GM12878 (cell line): ENCODE data around the gene FUT8. TPM values are rescaled to one million over a fixed set of nuclear protein-coding genes. Genes with fewer than 3 reads are reported as not detected.

Source experiments
- BCL11A ChIP-seq: IDR thresholded peaks from 2 replicates; pipeline ENCODE4 v1.6.1; 2011; ENCODE audit warnings: low read depth, low read length
- CBFB ChIP-seq: IDR thresholded peaks from 2 replicates; pipeline ENCODE4 v1.6.1; 2016; ENCODE audit warnings: antibody characterized with exemption, low read depth
- CEBPB ChIP-seq, 2 experiments: fragments of 150-350 bp in 1 of 2; IDR thresholded peaks; 2 replicates each; pipeline ENCODE4 v1.6.1; 2012 to 2014; ENCODE audit warnings: low read depth in 2 of 2, low read length in 2 of 2, borderline replicate concordance in 1 of 2, inconsistent platforms in 1 of 2
- CREB1 ChIP-seq: IDR thresholded peaks from 2 replicates; pipeline ENCODE4 v1.6.1; 2012; ENCODE audit warnings: low read depth, mild to moderate bottlenecking, inconsistent platforms
- ETV6 ChIP-seq, 2 experiments: fragments of 450-650 bp in 1 of 2; IDR thresholded peaks in 1 of 2; conservative IDR thresholded peaks in 1 of 2; 2 replicates each; pipeline ENCODE4 v1.6.1; 2014; ENCODE audit warnings: antibody characterized with exemption in 1 of 2, borderline replicate concordance in 1 of 2, low read depth in 1 of 2, mild to moderate bottlenecking in 1 of 2, moderate library complexity in 1 of 2
- GATAD2B ChIP-seq: fragments of 450-650 bp; conservative IDR thresholded peaks from 2 replicates; pipeline ENCODE4 v1.6.1; 2017; ENCODE audit warnings: low read depth, mild to moderate bottlenecking, moderate library complexity
- MEF2B ChIP-seq: fragments of 450-650 bp; IDR thresholded peaks from 2 replicates; pipeline ENCODE4 v1.6.1; 2018; ENCODE audit warnings: mild to moderate bottlenecking, moderate library complexity; ENCODE audit not compliant: partially characterized antibody, poor library complexity, severe bottlenecking
- POLR2AphosphoS5 ChIP-seq: IDR thresholded peaks from 2 replicates; pipeline ENCODE4 v1.6.1; 2011; ENCODE audit warnings: mild to moderate bottlenecking, low read length, inconsistent platforms
- TCF12 ChIP-seq: IDR thresholded peaks from 2 replicates; pipeline ENCODE4 v1.6.1; 2011; ENCODE audit warnings: low read depth, mild to moderate bottlenecking, low read length
- YBX1 ChIP-seq: fragments of 450-650 bp; IDR thresholded peaks from 2 replicates; pipeline ENCODE4 v1.6.1; 2016; ENCODE audit warnings: antibody characterized with exemption
- ZBED1 ChIP-seq: IDR thresholded peaks from 2 replicates; pipeline ENCODE4 v1.6.1; 2016; ENCODE audit warnings: borderline replicate concordance
- ZNF217 ChIP-seq: fragments of 450-650 bp; IDR thresholded peaks from 2 replicates; pipeline ENCODE4 v1.6.1; 2017; ENCODE audit warnings: antibody characterized with exemption, mild to moderate bottlenecking
- ZNF24 ChIP-seq: fragments of 450-650 bp; IDR thresholded peaks from 2 replicates; pipeline ENCODE4 v1.6.1; 2017; ENCODE audit warnings: antibody characterized with exemption, mild to moderate bottlenecking
- ZNF622 ChIP-seq: fragments of 450-650 bp; IDR thresholded peaks from 2 replicates; pipeline ENCODE4 v1.6.1; 2017; ENCODE audit warnings: mild to moderate bottlenecking, inconsistent platforms
- polyA plus RNA-seq, 11 experiments: library from polyadenylated mRNA; depleted of rRNA in 4 of 11; unstranded in 6 of 11; stranded (reverse) in 5 of 11; fragments of >200 nt; fragmentation: Nextera tagmentation in 4 of 11; fragmentation: Illumina TruSeq in 1 of 11; extraction: Ambion mirVana in 4 of 11; extraction: Trizol in 1 of 11; gene quantifications; 1 replicate in 1 of 11; 2 replicates in 10 of 11; pipeline versions ENCODE4 v1.2.1 to v1.2.3, GENCODE V29; 2011 to 2016; ENCODE audit warnings: inconsistent platforms in 2 of 11, missing spikeins in 2 of 11, low read depth in 1 of 11
- total RNA-seq, 4 experiments: library from RNA; depleted of rRNA in 3 of 4; stranded (reverse); fragments of >200 nt in 3 of 4; fragmentation: Illumina TruSeq in 1 of 4; extraction: Trizol in 1 of 4; gene quantifications; 2 replicates each; pipeline versions ENCODE4 v1.2.1 to v1.2.3, GENCODE V29; 2013 to 2021
- TF ChIP-seq, protein P1 (sequence below): IDR thresholded peaks from 2 replicates; pipeline ENCODE4 v1.6.1; 2012; ENCODE audit warnings: mild to moderate bottlenecking, low read depth, low read length
- TF ChIP-seq, protein P2 (sequence below): IDR thresholded peaks from 2 replicates; pipeline ENCODE4 v1.6.1; 2012; ENCODE audit warnings: low read length, inconsistent platforms
- TF ChIP-seq, protein P3 (sequence below): IDR thresholded peaks from 2 replicates; pipeline ENCODE4 v1.6.1; 2011; ENCODE audit warnings: borderline replicate concordance, low read depth, mild to moderate bottlenecking, moderate library complexity, low read length; ENCODE audit not compliant: insufficient read depth, poor library complexity, severe bottlenecking
- TF ChIP-seq, protein P4 (sequence below): IDR thresholded peaks from 2 replicates; pipeline ENCODE4 v1.6.1; 2012; ENCODE audit warnings: low read depth, low read length, improper control_type of control experiment
- TF ChIP-seq, protein P5 (sequence below): fragments of 450-650 bp; IDR thresholded peaks from 2 replicates; pipeline ENCODE4 v1.6.1; 2017; ENCODE audit warnings: low read depth, mild to moderate bottlenecking, moderate library complexity
- TF ChIP-seq, protein P6 (sequence below): fragments of 450-650 bp; IDR thresholded peaks from 2 replicates; pipeline ENCODE4 v1.6.1; 2017; ENCODE audit warnings: mild to moderate bottlenecking, low read depth, inconsistent platforms; ENCODE audit not compliant: poor library complexity, severe bottlenecking

Gene FUT8
- total and polyA plus RNA-seq, 10 of the 15 experiments (the other 5 are each of a cell fraction or from before 2014, with no cell fraction given): 21.3 to 106 (median 66.3) TPM

DNA sequence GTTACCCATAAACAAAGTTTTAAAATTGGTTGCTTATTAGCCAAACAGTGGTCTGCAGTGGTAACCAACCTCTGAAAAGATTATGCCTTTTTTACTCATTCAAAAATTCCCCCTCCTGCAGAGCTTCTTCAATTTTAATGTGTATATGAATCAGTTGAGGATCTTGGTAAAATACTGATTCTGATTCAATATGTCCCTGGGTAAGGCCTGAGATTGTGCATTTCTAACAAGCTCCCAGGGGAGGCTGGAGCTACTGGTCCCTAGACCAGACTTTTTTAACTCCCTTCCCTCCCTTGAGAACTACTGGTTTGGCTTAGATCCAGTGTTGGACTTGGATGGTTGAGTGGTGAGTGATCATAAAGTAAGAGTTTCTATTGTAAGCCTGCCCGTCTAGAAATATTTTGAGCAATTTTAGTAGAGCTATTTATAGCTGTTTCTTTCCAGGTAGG lies 90.2 kb downstream of the FUT8 start (continued):
- TF ChIP-seq, protein P1, sequence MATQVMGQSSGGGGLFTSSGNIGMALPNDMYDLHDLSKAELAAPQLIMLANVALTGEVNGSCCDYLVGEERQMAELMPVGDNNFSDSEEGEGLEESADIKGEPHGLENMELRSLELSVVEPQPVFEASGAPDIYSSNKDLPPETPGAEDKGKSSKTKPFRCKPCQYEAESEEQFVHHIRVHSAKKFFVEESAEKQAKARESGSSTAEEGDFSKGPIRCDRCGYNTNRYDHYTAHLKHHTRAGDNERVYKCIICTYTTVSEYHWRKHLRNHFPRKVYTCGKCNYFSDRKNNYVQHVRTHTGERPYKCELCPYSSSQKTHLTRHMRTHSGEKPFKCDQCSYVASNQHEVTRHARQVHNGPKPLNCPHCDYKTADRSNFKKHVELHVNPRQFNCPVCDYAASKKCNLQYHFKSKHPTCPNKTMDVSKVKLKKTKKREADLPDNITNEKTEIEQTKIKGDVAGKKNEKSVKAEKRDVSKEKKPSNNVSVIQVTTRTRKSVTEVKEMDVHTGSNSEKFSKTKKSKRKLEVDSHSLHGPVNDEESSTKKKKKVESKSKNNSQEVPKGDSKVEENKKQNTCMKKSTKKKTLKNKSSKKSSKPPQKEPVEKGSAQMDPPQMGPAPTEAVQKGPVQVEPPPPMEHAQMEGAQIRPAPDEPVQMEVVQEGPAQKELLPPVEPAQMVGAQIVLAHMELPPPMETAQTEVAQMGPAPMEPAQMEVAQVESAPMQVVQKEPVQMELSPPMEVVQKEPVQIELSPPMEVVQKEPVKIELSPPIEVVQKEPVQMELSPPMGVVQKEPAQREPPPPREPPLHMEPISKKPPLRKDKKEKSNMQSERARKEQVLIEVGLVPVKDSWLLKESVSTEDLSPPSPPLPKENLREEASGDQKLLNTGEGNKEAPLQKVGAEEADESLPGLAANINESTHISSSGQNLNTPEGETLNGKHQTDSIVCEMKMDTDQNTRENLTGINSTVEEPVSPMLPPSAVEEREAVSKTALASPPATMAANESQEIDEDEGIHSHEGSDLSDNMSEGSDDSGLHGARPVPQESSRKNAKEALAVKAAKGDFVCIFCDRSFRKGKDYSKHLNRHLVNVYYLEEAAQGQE: no peak
- TF ChIP-seq CEBPB (IDR thresholded peaks at IDR 0.05; ENCODE audit: borderline replicate concordance in 1 of 2, low read depth in 2 of 2, low read length in 2 of 2) (no peak), CBFB (no peak), ZNF622 (no peak), CREB1 (no peak), GATAD2B (no peak), ETV6 (conservative IDR thresholded peaks at IDR 0.05 in 1 of 2, IDR thresholded peaks at IDR 0.05 in 1 of 2; ENCODE audit: borderline replicate concordance in 1 of 2, low read depth in 1 of 2) (no peak), ZNF24 (0 out of 2 replicates have a peak, but pooled peaks have one; percentile 25), BCL11A (peak; percentile 88), MEF2B (peak; percentile 89), POLR2AphosphoS5 (no peak), ZBED1 (no peak), YBX1 (no peak), ZNF217 (no peak), TCF12 (no peak)
- TF ChIP-seq, protein P2, sequence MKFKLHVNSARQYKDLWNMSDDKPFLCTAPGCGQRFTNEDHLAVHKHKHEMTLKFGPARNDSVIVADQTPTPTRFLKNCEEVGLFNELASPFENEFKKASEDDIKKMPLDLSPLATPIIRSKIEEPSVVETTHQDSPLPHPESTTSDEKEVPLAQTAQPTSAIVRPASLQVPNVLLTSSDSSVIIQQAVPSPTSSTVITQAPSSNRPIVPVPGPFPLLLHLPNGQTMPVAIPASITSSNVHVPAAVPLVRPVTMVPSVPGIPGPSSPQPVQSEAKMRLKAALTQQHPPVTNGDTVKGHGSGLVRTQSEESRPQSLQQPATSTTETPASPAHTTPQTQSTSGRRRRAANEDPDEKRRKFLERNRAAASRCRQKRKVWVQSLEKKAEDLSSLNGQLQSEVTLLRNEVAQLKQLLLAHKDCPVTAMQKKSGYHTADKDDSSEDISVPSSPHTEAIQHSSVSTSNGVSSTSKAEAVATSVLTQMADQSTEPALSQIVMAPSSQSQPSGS: peak; percentile 26; the same call in 1 of the 2 replicates
- TF ChIP-seq, protein P3, sequence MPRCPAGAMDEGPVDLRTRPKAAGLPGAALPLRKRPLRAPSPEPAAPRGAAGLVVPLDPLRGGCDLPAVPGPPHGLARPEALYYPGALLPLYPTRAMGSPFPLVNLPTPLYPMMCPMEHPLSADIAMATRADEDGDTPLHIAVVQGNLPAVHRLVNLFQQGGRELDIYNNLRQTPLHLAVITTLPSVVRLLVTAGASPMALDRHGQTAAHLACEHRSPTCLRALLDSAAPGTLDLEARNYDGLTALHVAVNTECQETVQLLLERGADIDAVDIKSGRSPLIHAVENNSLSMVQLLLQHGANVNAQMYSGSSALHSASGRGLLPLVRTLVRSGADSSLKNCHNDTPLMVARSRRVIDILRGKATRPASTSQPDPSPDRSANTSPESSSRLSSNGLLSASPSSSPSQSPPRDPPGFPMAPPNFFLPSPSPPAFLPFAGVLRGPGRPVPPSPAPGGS: peak; percentile 26
- TF ChIP-seq, protein P4, sequence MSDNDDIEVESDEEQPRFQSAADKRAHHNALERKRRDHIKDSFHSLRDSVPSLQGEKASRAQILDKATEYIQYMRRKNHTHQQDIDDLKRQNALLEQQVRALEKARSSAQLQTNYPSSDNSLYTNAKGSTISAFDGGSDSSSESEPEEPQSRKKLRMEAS: no peak
- TF ChIP-seq, protein P5, sequence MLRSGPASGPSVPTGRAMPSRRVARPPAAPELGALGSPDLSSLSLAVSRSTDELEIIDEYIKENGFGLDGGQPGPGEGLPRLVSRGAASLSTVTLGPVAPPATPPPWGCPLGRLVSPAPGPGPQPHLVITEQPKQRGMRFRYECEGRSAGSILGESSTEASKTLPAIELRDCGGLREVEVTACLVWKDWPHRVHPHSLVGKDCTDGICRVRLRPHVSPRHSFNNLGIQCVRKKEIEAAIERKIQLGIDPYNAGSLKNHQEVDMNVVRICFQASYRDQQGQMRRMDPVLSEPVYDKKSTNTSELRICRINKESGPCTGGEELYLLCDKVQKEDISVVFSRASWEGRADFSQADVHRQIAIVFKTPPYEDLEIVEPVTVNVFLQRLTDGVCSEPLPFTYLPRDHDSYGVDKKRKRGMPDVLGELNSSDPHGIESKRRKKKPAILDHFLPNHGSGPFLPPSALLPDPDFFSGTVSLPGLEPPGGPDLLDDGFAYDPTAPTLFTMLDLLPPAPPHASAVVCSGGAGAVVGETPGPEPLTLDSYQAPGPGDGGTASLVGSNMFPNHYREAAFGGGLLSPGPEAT: 0 out of 2 replicates have a peak, but pooled peaks have one; percentile 32
- TF ChIP-seq, protein P6, sequence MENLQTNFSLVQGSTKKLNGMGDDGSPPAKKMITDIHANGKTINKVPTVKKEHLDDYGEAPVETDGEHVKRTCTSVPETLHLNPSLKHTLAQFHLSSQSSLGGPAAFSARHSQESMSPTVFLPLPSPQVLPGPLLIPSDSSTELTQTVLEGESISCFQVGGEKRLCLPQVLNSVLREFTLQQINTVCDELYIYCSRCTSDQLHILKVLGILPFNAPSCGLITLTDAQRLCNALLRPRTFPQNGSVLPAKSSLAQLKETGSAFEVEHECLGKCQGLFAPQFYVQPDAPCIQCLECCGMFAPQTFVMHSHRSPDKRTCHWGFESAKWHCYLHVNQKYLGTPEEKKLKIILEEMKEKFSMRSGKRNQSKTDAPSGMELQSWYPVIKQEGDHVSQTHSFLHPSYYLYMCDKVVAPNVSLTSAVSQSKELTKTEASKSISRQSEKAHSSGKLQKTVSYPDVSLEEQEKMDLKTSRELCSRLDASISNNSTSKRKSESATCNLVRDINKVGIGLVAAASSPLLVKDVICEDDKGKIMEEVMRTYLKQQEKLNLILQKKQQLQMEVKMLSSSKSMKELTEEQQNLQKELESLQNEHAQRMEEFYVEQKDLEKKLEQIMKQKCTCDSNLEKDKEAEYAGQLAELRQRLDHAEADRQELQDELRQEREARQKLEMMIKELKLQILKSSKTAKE: peak; percentile 49
